HCT116 (cell line): ENCODE results near the gene ABCA5. TPM values are rescaled to one million over a fixed set of nuclear protein-coding genes. Genes with fewer than 3 reads are reported as not detected.
"Not testable (repeated sequence)": the region's sequence is repeated elsewhere in the genome, so short reads cannot be mapped to it uniquely, and the experiment has no call there.

Source experiments
- ATAC-seq: fragments of 200-7000 bp; cut with Tn5 transposase; 2 replicates; pipeline ENCODE4 v1.9.1; 2020; ENCODE audit warnings: mild to moderate bottlenecking, moderate library complexity
- BruUV-seq: library from RNA; stranded (reverse); fragments of 400-500 nt; replicated peaks from 2 replicates; lab custom pipeline; 2021; lab: Mats Ljungman, UMichigan
- CTCF ChIA-PET: fragments of 300-600 bp; sonication (Branson Sonifier 250); formaldehyde crosslinking; loops from one replicate; lab custom pipeline; 2021; ENCODE audit warnings: antibody characterized with exemption; lab: Charles Lee
- POLR2A ChIA-PET: fragments of 300-600, 350-600 bp; sonication (Branson Sonifier 250); formaldehyde crosslinking; loops from one replicate; lab custom pipeline; 2021; ENCODE audit warnings: antibody characterized with exemption; lab: Charles Lee
- RAD21 ChIA-PET, 2 experiments: fragments of 300-600 bp; sonication (Branson Sonifier 250); formaldehyde crosslinking; loops; one replicate each; lab custom pipeline; 2023; ENCODE audit warnings: low total read pairs in 2 of 2; ENCODE audit not compliant: uncharacterized antibody in 2 of 2, unreplicated experiment in 2 of 2, low non-redundant PET in 1 of 2; lab: Charles Lee
- DNase-seq: peaks from one replicate; pipeline ENCODE4 v3.0.0-alpha.2; 2010; ENCODE audit warnings: low read depth, low spot score
- H2AFZ ChIP-seq: fragments of 200-600 bp; shearing (Covaris generic), sonication (generic); 2 replicates; pipeline ENCODE4 v1.6.1; 2017; ENCODE audit warnings: low read depth, mixed run types, mixed read lengths, antibody characterized with exemption, low read length; ENCODE audit not compliant: poor library complexity, severe bottlenecking
- H3K27ac ChIP-seq: 2 replicates; pipeline ENCODE4 v1.5.1; 2012; ENCODE audit warnings: low read depth, low read length
- H3K27me3 ChIP-seq: fragments of 200-600 bp; sonication (generic); 2 replicates; pipeline ENCODE4 v1.6.1; 2016; ENCODE audit warnings: mixed run types, low read length, mixed read lengths; ENCODE audit not compliant: insufficient read depth
- H3K36me3 ChIP-seq, 2 experiments: fragments of 200-500 bp in 1 of 2; fragments of 200-600 bp in 1 of 2; sonication (Bioruptor generic) in 1 of 2; sonication (generic) in 1 of 2; 2 replicates each; pipeline versions ENCODE4 v1.5.1 to v1.6.1; 2014 to 2016; ENCODE audit warnings: low read length in 2 of 2, inconsistent platforms in 1 of 2, mixed read lengths in 1 of 2, mixed run types in 1 of 2; ENCODE audit not compliant: insufficient read depth in 2 of 2, control insufficient read depth in 1 of 2
- H3K4me1 ChIP-seq, 2 experiments: fragments of 200-600 bp in 1 of 2; sonication (generic) in 1 of 2; 2 replicates each; pipeline versions ENCODE4 v1.5.1 to v1.6.1; 2012 to 2017; ENCODE audit warnings: low read length in 2 of 2, inconsistent platforms in 1 of 2, mild to moderate bottlenecking in 1 of 2, mixed read lengths in 1 of 2, mixed run types in 1 of 2, moderate library complexity in 1 of 2; ENCODE audit not compliant: insufficient read depth in 2 of 2, control insufficient read depth in 1 of 2
- H3K4me2 ChIP-seq: fragments of 200-600 bp; sonication (generic); 2 replicates; pipeline ENCODE4 v1.6.1; 2017; ENCODE audit warnings: mixed run types, low read length, mixed read lengths
- H3K4me3 ChIP-seq, 2 experiments: fragments of 200-600 bp in 1 of 2; sonication (generic) in 1 of 2; replicated peaks in 1 of 2; 2 replicates each; pipeline ENCODE4 v1.5.1; 2011 to 2016; ENCODE audit warnings: low read length in 2 of 2, control low read depth in 1 of 2, low read depth in 1 of 2, mild to moderate bottlenecking in 1 of 2, mixed read lengths in 1 of 2, mixed run types in 1 of 2
- H3K79me2 ChIP-seq: fragments of 200-600 bp; sonication (generic); 2 replicates; pipeline ENCODE4 v1.6.1; 2017; ENCODE audit warnings: mild to moderate bottlenecking, mixed run types, low read length, moderate library complexity, mixed read lengths; ENCODE audit not compliant: insufficient read depth
- H3K9ac ChIP-seq: fragments of 200-600 bp; sonication (generic); 2 replicates; pipeline ENCODE4 v1.6.1; 2016; ENCODE audit warnings: low read length, mixed read lengths
- H3K9me2 ChIP-seq: fragments of 200-600 bp; sonication (generic), shearing (Covaris generic); 2 replicates; pipeline ENCODE4 v1.6.1; 2017; ENCODE audit warnings: mixed run types, mild to moderate bottlenecking, moderate library complexity; ENCODE audit not compliant: insufficient read depth
- H3K9me3 ChIP-seq, 2 experiments: fragments of 200-500 bp in 1 of 2; fragments of 200-600 bp in 1 of 2; sonication (Bioruptor generic) in 1 of 2; sonication (generic) in 1 of 2; 2 replicates each; pipeline ENCODE4 v1.6.1; 2014 to 2017; ENCODE audit warnings: low read length in 2 of 2, mixed read lengths in 2 of 2, inconsistent platforms in 1 of 2, low read depth in 1 of 2, mild to moderate bottlenecking in 1 of 2, mixed run types in 1 of 2, moderate library complexity in 1 of 2; ENCODE audit not compliant: control insufficient read depth in 1 of 2, insufficient read depth in 1 of 2
- H4K20me1 ChIP-seq: fragments of 200-600 bp; sonication (generic), shearing (Covaris generic); 2 replicates; pipeline ENCODE4 v1.6.1; 2017; ENCODE audit warnings: mixed run types, mild to moderate bottlenecking, moderate library complexity; ENCODE audit not compliant: insufficient read depth
- CBX3 ChIP-seq: IDR thresholded peaks from 2 replicates; pipeline ENCODE4 v1.6.1; 2012; ENCODE audit warnings: low read depth
- EGR1 ChIP-seq: IDR thresholded peaks from 2 replicates; pipeline ENCODE4 v1.6.1; 2012; ENCODE audit warnings: low read depth
- ELF1 ChIP-seq: IDR thresholded peaks from 2 replicates; pipeline ENCODE4 v1.6.1; 2012; ENCODE audit warnings: low read depth, borderline replicate concordance
- EZH2 ChIP-seq: fragments of 200-600 bp; sonication (generic); IDR thresholded peaks from 2 replicates; pipeline ENCODE4 v1.6.1; 2017; ENCODE audit warnings: antibody characterized with exemption, mixed run types
- FOSL1 ChIP-seq: IDR thresholded peaks from 2 replicates; pipeline ENCODE4 v1.6.1; 2012; ENCODE audit warnings: low read depth
- JUND ChIP-seq: IDR thresholded peaks from 2 replicates; pipeline ENCODE4 v1.6.1; 2012
- POLR2A ChIP-seq: IDR thresholded peaks from 2 replicates; pipeline ENCODE4 v1.7.0; 2011; ENCODE audit warnings: borderline replicate concordance; ENCODE audit not compliant: insufficient read depth, insufficient read length; ENCODE audit errors: extremely low read depth
- POLR2AphosphoS5 ChIP-seq: IDR thresholded peaks from 2 replicates; pipeline ENCODE4 v1.6.1; 2011; ENCODE audit warnings: mild to moderate bottlenecking, low read depth, low read length, moderate library complexity
- SIN3A ChIP-seq: IDR thresholded peaks from 2 replicates; pipeline ENCODE4 v1.6.1; 2012; ENCODE audit warnings: low read depth
- SP1 ChIP-seq: IDR thresholded peaks from 2 replicates; pipeline ENCODE4 v1.6.1; 2012; ENCODE audit warnings: low read depth
- SRF ChIP-seq: IDR thresholded peaks from 2 replicates; pipeline ENCODE4 v1.6.1; 2012; ENCODE audit warnings: low read depth
- TCF7L2 ChIP-seq: IDR thresholded peaks from 2 replicates; pipeline ENCODE4 v1.7.0; 2011; ENCODE audit warnings: borderline replicate concordance, inconsistent platforms; ENCODE audit not compliant: insufficient read depth, insufficient read length; ENCODE audit errors: extremely low read depth
- YY1 ChIP-seq: IDR thresholded peaks from 2 replicates; pipeline ENCODE4 v1.6.1; 2011; ENCODE audit warnings: low read length, low read depth, moderate library complexity, mild to moderate bottlenecking; ENCODE audit not compliant: insufficient replicate concordance; ENCODE audit errors: extremely low read depth
- ZBTB33 ChIP-seq: IDR thresholded peaks from 2 replicates; pipeline ENCODE4 v1.6.1; 2011; ENCODE audit warnings: mild to moderate bottlenecking, low read length, moderate library complexity; ENCODE audit not compliant: insufficient replicate concordance; ENCODE audit errors: extremely low read depth
- ZFX ChIP-seq: fragments of 450-650 bp; IDR thresholded peaks from 2 replicates; pipeline ENCODE4 v1.6.1; 2017
- intact Hi-C: fragments of 100-400 bp; cut with micrococcal nuclease; formaldehyde crosslinking; loops from 2 replicates; pipeline ENCODE4 v1.10.0; 2022
- total RNA-seq: library from RNA; stranded (reverse); gene quantifications from one replicate; pipeline ENCODE4 v1.2.1, GENCODE V29; 2021; ENCODE audit not compliant: unreplicated experiment
- TF ChIP-seq, protein P1 (sequence below): IDR thresholded peaks from 2 replicates; pipeline ENCODE4 v1.6.1; 2012; ENCODE audit warnings: low read depth

The ABCA5 gene
- total RNA-seq, 1 experiment from 2014 or later = 6.8 TPM

GRCh38 chr17:69300222-69300621 lies 26.7 kb downstream of the ABCA5 start:
- ATAC-seq = no peak
- Histone ChIP-seq H3K9me2 (no peaks in the 10 kb centered on the region; the same call in 1 of the 2 replicates), H3K4me3 (no peak overlapping the region)
- BruUV-seq = no TSS peak
- TF ChIP-seq SIN3A = no peak
- no peak for TF ChIP-seq YY1
- no peak for TF ChIP-seq EGR1
- TF ChIP-seq SP1 = no peak
- no peak for TF ChIP-seq SRF
- no peak for TF ChIP-seq ZFX
- no peak for TF ChIP-seq FOSL1
- no peak for TF ChIP-seq EZH2
- TF ChIP-seq CBX3 = no peak
- no peak for TF ChIP-seq JUND
- no peak for TF ChIP-seq TCF7L2
- TF ChIP-seq ELF1 = no peak
- no peak for TF ChIP-seq POLR2A
- no peak for TF ChIP-seq POLR2AphosphoS5
- TF ChIP-seq ZBTB33 = no peak
- TF ChIP-seq, protein P1, sequence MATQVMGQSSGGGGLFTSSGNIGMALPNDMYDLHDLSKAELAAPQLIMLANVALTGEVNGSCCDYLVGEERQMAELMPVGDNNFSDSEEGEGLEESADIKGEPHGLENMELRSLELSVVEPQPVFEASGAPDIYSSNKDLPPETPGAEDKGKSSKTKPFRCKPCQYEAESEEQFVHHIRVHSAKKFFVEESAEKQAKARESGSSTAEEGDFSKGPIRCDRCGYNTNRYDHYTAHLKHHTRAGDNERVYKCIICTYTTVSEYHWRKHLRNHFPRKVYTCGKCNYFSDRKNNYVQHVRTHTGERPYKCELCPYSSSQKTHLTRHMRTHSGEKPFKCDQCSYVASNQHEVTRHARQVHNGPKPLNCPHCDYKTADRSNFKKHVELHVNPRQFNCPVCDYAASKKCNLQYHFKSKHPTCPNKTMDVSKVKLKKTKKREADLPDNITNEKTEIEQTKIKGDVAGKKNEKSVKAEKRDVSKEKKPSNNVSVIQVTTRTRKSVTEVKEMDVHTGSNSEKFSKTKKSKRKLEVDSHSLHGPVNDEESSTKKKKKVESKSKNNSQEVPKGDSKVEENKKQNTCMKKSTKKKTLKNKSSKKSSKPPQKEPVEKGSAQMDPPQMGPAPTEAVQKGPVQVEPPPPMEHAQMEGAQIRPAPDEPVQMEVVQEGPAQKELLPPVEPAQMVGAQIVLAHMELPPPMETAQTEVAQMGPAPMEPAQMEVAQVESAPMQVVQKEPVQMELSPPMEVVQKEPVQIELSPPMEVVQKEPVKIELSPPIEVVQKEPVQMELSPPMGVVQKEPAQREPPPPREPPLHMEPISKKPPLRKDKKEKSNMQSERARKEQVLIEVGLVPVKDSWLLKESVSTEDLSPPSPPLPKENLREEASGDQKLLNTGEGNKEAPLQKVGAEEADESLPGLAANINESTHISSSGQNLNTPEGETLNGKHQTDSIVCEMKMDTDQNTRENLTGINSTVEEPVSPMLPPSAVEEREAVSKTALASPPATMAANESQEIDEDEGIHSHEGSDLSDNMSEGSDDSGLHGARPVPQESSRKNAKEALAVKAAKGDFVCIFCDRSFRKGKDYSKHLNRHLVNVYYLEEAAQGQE = no peak
- TF ChIP-seq, all 23 proteins: peak for 0
- H3K27ac ChIP-seq = no peak overlapping the region
- H3K79me2 ChIP-seq = no peaks in the 10 kb centered on the region
- H2AFZ ChIP-seq = no peak overlapping the region
- no peak overlapping the region for H3K4me2 ChIP-seq
- POLR2A ChIA-PET = no interaction called here
- no peaks in the 10 kb centered on the region for H3K9me3 ChIP-seq
- CTCF ChIA-PET = no interaction called here
- H3K36me3 ChIP-seq = no peaks in the 10 kb centered on the region
- no peaks in the 10 kb centered on the region for H3K27me3 ChIP-seq
- intact Hi-C loops = no loop called here
- DNase-seq = no peak
- RAD21 ChIA-PET = no interaction called here
- no peaks in the 10 kb centered on the region for H3K4me1 ChIP-seq
- no peaks in the 10 kb centered on the region for H4K20me1 ChIP-seq
- H3K9ac ChIP-seq = no peak overlapping the region

DNA sequence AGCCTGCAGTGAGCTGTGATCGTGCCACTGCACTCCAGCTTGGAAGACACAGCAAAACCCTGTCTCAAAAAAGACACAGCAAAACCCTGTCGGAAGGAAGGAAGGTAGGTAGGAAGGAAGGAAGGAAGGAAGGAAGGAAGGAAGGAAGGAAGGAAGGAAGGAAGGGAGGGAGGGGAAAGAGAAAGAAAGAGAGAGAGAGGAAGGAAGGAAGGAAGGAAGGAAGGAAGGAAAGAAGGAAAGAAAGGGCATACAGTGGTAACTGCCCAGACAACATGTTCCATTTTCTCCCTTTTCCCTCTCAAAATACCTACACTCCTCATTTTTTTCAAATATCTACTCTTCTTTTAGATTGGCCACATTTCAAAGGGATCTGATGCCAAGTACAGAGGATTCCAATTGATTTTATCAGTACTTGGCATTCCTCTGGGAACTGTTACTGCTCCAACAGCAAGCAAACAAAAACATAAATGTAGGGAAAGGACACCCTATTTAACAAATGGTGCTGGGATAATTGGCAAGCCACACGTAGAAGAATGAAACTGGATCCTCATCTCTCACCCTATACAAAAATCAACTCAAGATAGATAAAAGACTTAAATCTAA lies 28.7 kb downstream of the ABCA5 start:
- H3K27me3 ChIP-seq, H2AFZ ChIP-seq, H3K9me3 ChIP-seq, H3K79me2 ChIP-seq, BruUV-seq, CTCF ChIA-PET, intact Hi-C loops, DNase-seq, ATAC-seq, H3K36me3 ChIP-seq, H3K9ac ChIP-seq, RAD21 ChIA-PET, POLR2A ChIA-PET, H3K4me1 ChIP-seq, H3K9me2 ChIP-seq, H3K4me3 ChIP-seq, H3K27ac ChIP-seq, H3K4me2 ChIP-seq, H4K20me1 ChIP-seq: not testable (repeated sequence)
